Hepatocyte (in vitro differentiated cells): Measurements from ENCODE around the gene RNF13.

ENCODE experiments used
- CTCF ChIP-seq: fragments of 200-600 bp; sonication (generic); IDR thresholded peaks from 2 replicates; pipeline ENCODE4 v1.5.1; 2016; ENCODE audit warnings: antibody characterized with exemption, mild to moderate bottlenecking; ENCODE audit not compliant: poor library complexity
- EZH2 ChIP-seq: fragments of 200-600 bp; sonication (generic); IDR thresholded peaks from 2 replicates; pipeline ENCODE4 v1.6.1; 2016; ENCODE audit warnings: antibody characterized with exemption, mild to moderate bottlenecking, borderline replicate concordance
- EZH2phosphoT487 ChIP-seq: fragments of 200-600 bp; sonication (generic); IDR thresholded peaks from one replicate; pipeline ENCODE4 v1.6.1; 2018; ENCODE audit warnings: antibody characterized with exemption, mild to moderate bottlenecking, low read depth, moderate library complexity; ENCODE audit not compliant: unreplicated experiment, severe bottlenecking

- TF ChIP-seq CTCF = no peak
- TF ChIP-seq EZH2 = no peak
- TF ChIP-seq EZH2phosphoT487 = no peak
These were observed 170.6 kb downstream of the RNF13 start for GRCh38 chr3:149983628-149984027.
